Stomach (tissue), 9 donors: ENCODE data around the gene RGS6. TPM values are rescaled to one million over a fixed set of nuclear protein-coding genes. Genes with fewer than 3 reads are reported as not detected.
"Not testable (repeated sequence)": the region's sequence is repeated elsewhere in the genome, so short reads cannot be mapped to it uniquely, and the experiment has no call there.

ENCODE experiments used
- DNase-seq, 2 donors: peaks; one replicate each; pipeline versions ENCODE4 v3.0.0 to v3.0.0-alpha.2; 2013 to 2019
- H3K27ac ChIP-seq, 5 donors: fragments of 200-600 bp in 4 of 5; sonication (generic) in 4 of 5; one replicate each; pipeline ENCODE4 v1.5.1; 2013 to 2019; ENCODE audit warnings: mild to moderate bottlenecking in 1 of 5, moderate library complexity in 1 of 5
- H3K27me3 ChIP-seq, 3 donors: fragments of 200-600 bp; sonication (generic); one replicate each; pipeline ENCODE4 v1.5.1; 2017 to 2019; ENCODE audit warnings: mixed run types in 1 of 3
- H3K36me3 ChIP-seq, 4 donors: fragments of 200-600 bp; sonication (generic); 1 replicate in 3 of 4; 2 replicates in 1 of 4; pipeline ENCODE4 v1.5.1; 2016 to 2019
- H3K4me1 ChIP-seq, 4 donors: fragments of 200-600 bp; sonication (generic); one replicate each; pipeline ENCODE4 v1.5.1; 2016 to 2019
- H3K4me3 ChIP-seq, 4 donors: fragments of 200-600 bp; sonication (generic) in 3 of 4; one replicate each; pipeline ENCODE4 v1.5.1; 2016 to 2019; ENCODE audit warnings: mild to moderate bottlenecking in 1 of 4
- H3K9me3 ChIP-seq, 4 donors: fragments of 200-600 bp; sonication (generic); one replicate each; pipeline ENCODE4 v1.5.1; 2016 to 2019
- EP300 ChIP-seq: sonication (generic); formaldehyde crosslinking; IDR thresholded peaks from one replicate; pipeline ENCODE4 v1.6.1; 2017; ENCODE audit warnings: antibody characterized with exemption
- POLR2A ChIP-seq, 4 donors: fragments of 450-650 bp; IDR thresholded peaks; one replicate each; pipeline ENCODE4 v1.6.1; 2016; ENCODE audit warnings: antibody characterized with exemption in 4 of 4, control low read depth in 2 of 4, mild to moderate bottlenecking in 1 of 4, moderate library complexity in 1 of 4
- POLR2AphosphoS5 ChIP-seq, 3 donors: sonication (generic); formaldehyde crosslinking; IDR thresholded peaks; one replicate each; pipeline ENCODE4 v1.6.1; 2016; ENCODE audit warnings: antibody characterized with exemption in 3 of 3
- WGBS, 5 donors: extraction: QIAGEN DNeasy Blood & Tissue Kit in 3 of 5; methylation state at CpG; one replicate each; pipeline versions ENCODE4 v1.1.5 to v1.1.7; 2013 to 2018; 5-methylcytosine and 5-hydroxymethylcytosine counted together
- intact Hi-C: fragments of 100-400 bp; cut with DNase I; formaldehyde crosslinking; loops from one replicate; pipeline ENCODE4 v1.15.1; 2023; ENCODE audit warnings: low total_unique reads
- polyA plus RNA-seq, 3 donors: library from polyadenylated mRNA; stranded (reverse); fragments of 200-250 nt; gene quantifications; one replicate each; pipeline ENCODE4 v1.2.3, GENCODE V29; 2013
- total RNA-seq, 5 donors: library from RNA; depleted of rRNA; stranded (reverse); fragments of >200 nt; gene quantifications; one replicate each; pipeline versions ENCODE4 v1.1.0 to v1.2.3, GENCODE V29; 2014 to 2016
- TF ChIP-seq, protein P1 (sequence below), 7 experiments: fragments of 450-650 bp in 4 of 7; fragments of 200-600 bp in 3 of 7; sonication (generic) in 3 of 7; IDR thresholded peaks; one replicate each; pipeline ENCODE4 v1.5.1; 2016 to 2019; ENCODE audit warnings: antibody characterized with exemption in 7 of 7, control low read depth in 2 of 7, mild to moderate bottlenecking in 1 of 7
- donor health status: healthy with polysubstance abuse.
- donor health status: Bipolar disorder and iron deficiency.
- donor health status: healthy.

The RGS6 gene
- total and polyA plus RNA-seq, 8 donors = 0.25 to 18.0 (median 0.92) TPM; not detected in 1

DNA sequence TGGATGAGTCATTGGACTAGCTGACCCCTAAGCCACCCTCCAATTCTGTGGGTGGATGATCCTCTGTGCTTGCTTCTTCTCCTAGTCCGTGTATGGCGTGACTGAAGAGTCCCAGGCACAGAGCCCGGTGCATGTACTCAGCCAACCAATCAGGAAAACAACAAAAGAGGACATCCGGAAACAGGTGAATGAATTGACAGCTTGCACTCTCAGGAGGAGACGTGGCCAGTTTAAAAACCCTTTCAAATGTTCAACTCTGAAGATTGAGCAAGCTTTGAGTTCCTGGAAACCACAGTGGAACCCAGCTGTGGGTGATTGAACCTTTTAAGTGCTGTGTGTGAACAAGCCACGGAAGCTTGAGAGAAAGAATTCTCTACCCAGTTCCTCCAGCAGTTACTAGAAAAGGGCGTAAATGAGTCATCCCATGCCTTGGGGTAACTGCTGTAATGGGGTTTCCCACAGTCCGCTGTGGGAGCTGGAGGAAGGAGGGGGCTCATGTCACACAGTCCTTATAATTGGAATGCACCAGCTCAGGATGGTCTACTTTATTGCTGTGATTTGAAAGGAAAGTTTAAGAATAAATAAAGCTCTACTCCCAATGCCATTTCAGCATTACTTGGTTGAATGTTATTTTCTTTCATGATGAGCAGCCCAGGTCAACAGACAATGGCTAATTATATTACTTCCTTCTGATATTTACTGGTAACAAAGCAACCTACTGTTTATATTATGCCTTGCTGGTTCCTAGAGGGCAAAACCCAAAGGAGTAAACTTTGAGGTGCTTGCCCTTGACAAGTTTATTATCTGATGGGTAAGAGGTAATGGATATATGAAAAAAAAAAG, 544.6 kb downstream of the RGS6 start:
- DNase-seq = peak in 1 of 2 donors; percentile 55
- H3K27ac ChIP-seq = no peak overlapping the region

DNA sequence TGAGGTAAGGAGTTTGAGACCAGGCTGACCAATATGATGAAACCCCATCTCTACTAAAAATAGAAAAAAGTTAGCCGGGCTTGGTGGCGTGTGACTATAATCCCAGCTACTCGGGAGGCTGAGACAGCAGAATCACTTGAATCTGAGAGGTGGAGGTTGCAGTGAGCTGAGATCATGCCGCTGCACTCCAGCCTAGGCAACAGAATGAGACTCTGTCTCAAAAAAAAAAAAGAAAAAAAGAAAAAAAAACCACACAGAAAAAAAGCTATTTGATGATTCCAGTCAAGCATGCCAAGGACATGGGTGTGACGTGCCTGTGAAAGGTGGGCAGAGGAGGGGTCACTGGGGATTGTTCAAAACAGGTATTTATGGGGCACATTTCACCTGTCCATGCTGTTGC, 545.3 kb downstream of the RGS6 start:
- intact Hi-C loops, H3K27ac ChIP-seq, H3K4me3 ChIP-seq, H3K36me3 ChIP-seq, H3K4me1 ChIP-seq, H3K27me3 ChIP-seq, H3K9me3 ChIP-seq, DNase-seq: not testable (repeated sequence)
- 60 to 88% (median 70%) methylated on average over 5 of the region's 5 CpGs for WGBS, 5 donors

More for the DNA sequence above, 544.6 kb downstream of the RGS6 start:
- Histone ChIP-seq H3K36me3 (no peaks in the 10 kb centered on the region), H3K9me3 (no peaks in the 10 kb centered on the region), H3K4me3 (no peak overlapping the region), H3K4me1 (peaks cover 0 to 6% (median 0%) of the 10 kb centered on the region in 4 donors), H3K27me3 (no peaks in the 10 kb centered on the region)
- intact Hi-C loops = no loop called here
- WGBS, 5 donors = 48 to 62% (median 54%) methylated on average over 8 of the region's 8 CpGs
- TF ChIP-seq, protein P1, sequence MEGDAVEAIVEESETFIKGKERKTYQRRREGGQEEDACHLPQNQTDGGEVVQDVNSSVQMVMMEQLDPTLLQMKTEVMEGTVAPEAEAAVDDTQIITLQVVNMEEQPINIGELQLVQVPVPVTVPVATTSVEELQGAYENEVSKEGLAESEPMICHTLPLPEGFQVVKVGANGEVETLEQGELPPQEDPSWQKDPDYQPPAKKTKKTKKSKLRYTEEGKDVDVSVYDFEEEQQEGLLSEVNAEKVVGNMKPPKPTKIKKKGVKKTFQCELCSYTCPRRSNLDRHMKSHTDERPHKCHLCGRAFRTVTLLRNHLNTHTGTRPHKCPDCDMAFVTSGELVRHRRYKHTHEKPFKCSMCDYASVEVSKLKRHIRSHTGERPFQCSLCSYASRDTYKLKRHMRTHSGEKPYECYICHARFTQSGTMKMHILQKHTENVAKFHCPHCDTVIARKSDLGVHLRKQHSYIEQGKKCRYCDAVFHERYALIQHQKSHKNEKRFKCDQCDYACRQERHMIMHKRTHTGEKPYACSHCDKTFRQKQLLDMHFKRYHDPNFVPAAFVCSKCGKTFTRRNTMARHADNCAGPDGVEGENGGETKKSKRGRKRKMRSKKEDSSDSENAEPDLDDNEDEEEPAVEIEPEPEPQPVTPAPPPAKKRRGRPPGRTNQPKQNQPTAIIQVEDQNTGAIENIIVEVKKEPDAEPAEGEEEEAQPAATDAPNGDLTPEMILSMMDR (IDR thresholded peaks at IDR 0.05) = no peak
- TF ChIP-seq POLR2AphosphoS5 (IDR thresholded peaks at IDR 0.05) = no peak
- no peak for TF ChIP-seq POLR2A (IDR thresholded peaks at IDR 0.05)
- no peak for TF ChIP-seq EP300

DNA sequence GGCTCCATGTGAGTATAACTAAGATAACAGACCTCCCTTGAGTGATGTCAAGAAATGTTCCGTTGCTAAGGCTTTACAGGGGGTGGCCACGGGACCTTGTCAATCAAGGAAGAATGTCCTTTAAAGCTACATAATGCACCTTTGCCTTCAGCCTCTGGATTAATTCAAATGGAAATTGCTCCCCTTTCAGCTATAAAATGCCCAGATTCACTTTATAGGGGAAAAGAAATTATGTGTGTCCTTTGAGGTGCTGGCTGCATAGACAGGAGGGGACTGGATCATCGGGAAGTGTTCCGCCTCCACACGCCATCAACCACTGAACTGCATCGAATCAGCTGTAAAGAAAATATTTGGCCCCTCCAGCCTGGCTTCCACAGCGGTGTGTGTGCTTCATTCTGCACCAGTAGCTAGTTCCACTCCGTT, 546.3 kb downstream of the RGS6 start:
- Histone ChIP-seq H3K9me3 (peaks cover 0 to 6% (median 0%) of the 10 kb centered on the region in 4 donors), H3K27ac (no peak overlapping the region), H3K4me1 (peaks cover 0 to 6% (median 0%) of the 10 kb centered on the region in 4 donors), H3K4me3 (no peak overlapping the region), H3K27me3 (no peaks in the 10 kb centered on the region), H3K36me3 (no peaks in the 10 kb centered on the region)
- TF ChIP-seq EP300 (no peak), POLR2AphosphoS5 (IDR thresholded peaks at IDR 0.05) (no peak), POLR2A (IDR thresholded peaks at IDR 0.05) (no peak)
- TF ChIP-seq, protein P1 (IDR thresholded peaks at IDR 0.05) = no peak
- peak in 1 of 2 donors; percentile 13 for DNase-seq
- 72 to 80% (median 75%) methylated on average over 8 of the region's 8 CpGs for WGBS, 5 donors
- intact Hi-C loops = no loop called here

DNA sequence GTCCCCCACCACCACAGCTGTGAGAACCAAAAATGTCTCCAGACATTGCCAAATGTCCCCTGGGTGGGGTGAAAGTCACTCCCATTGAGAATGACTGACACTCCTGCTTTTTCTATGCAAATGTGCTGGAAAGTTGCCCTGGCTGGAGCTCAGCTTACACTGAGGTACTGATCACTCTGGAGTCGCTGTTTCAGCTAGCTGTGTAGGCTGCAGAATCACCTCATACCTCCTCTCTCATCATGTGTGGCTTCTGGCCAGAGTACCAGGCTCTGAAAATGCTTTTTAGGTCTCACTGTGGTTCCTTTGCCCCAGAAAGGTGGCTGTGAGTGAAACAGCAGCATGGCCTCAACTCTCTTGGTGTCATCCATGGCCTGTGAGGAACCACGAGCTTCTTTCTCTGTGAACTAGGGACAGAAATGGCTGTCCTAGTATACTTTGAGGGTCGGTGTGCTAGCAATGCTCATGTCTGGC, 547.3 kb downstream of the RGS6 start:
- DNase-seq = peak in 1 of 2 donors; percentile 16
- Histone ChIP-seq H3K4me3 (no peak overlapping the region), H3K27ac (no peak overlapping the region), H3K27me3 (no peaks in the 10 kb centered on the region), H3K9me3 (peaks cover 0 to 6% (median 0%) of the 10 kb centered on the region in 4 donors), H3K36me3 (no peaks in the 10 kb centered on the region), H3K4me1 (peaks cover 0 to 6% (median 0%) of the 10 kb centered on the region in 4 donors)
- TF ChIP-seq POLR2AphosphoS5 (IDR thresholded peaks at IDR 0.05) = no peak
- no peak for TF ChIP-seq POLR2A (IDR thresholded peaks at IDR 0.05)
- no peak for TF ChIP-seq EP300
- TF ChIP-seq, protein P1 (IDR thresholded peaks at IDR 0.05) = no peak
- WGBS, 5 donors = 53 to 77% (median 62%) methylated on average over 3 of the region's 3 CpGs
- intact Hi-C loops = no loop called here
